Measurements from ENCODE around the gene TSPAN9.

DNA sequence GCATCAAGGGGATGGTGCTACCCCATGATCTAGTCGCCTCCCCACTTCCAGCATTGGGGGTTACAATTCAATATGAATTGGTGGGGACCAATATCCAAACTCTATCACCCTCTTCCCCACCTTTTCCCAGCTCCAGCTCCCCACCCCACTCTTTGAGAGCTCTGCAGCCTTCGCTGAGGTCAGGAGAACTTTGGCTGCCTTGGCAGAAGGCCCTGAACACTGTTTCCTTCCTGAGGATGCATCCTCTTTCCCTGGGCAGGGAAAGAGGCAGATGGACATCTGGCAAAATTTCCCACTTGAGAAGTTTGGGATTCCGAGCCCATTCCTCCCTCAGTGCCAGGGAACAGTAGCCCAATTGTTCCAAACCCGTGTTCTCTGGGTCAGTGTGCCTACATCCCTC lies 169.1 kb downstream of the TSPAN9 start:
- TF ChIP-seq, protein P1, sequence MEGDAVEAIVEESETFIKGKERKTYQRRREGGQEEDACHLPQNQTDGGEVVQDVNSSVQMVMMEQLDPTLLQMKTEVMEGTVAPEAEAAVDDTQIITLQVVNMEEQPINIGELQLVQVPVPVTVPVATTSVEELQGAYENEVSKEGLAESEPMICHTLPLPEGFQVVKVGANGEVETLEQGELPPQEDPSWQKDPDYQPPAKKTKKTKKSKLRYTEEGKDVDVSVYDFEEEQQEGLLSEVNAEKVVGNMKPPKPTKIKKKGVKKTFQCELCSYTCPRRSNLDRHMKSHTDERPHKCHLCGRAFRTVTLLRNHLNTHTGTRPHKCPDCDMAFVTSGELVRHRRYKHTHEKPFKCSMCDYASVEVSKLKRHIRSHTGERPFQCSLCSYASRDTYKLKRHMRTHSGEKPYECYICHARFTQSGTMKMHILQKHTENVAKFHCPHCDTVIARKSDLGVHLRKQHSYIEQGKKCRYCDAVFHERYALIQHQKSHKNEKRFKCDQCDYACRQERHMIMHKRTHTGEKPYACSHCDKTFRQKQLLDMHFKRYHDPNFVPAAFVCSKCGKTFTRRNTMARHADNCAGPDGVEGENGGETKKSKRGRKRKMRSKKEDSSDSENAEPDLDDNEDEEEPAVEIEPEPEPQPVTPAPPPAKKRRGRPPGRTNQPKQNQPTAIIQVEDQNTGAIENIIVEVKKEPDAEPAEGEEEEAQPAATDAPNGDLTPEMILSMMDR (conservative IDR thresholded peaks at IDR 0.05; ENCODE audit: low read depth, low read length): no peak
- no peak for TF ChIP-seq MXI1 (IDR thresholded peaks at IDR 0.05; ENCODE audit: borderline replicate concordance, low read depth, low read length)
- TF ChIP-seq, protein P2, sequence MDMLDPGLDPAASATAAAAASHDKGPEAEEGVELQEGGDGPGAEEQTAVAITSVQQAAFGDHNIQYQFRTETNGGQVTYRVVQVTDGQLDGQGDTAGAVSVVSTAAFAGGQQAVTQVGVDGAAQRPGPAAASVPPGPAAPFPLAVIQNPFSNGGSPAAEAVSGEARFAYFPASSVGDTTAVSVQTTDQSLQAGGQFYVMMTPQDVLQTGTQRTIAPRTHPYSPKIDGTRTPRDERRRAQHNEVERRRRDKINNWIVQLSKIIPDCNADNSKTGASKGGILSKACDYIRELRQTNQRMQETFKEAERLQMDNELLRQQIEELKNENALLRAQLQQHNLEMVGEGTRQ (IDR thresholded peaks at IDR 0.05; ENCODE audit: low read depth, low read length): no peak
- no peak for TF ChIP-seq POLR2A (IDR thresholded peaks at IDR 0.05; ENCODE audit: low read depth, low read length)
- no peak for TF ChIP-seq SMC3 (IDR thresholded peaks at IDR 0.05; ENCODE audit: low read depth, low read length)
- TF ChIP-seq RCOR1 (IDR thresholded peaks at IDR 0.05; ENCODE audit: insufficient replicate concordance, low read length): no peak
- TF ChIP-seq RFX5 (IDR thresholded peaks at IDR 0.05; ENCODE audit: low read depth, low read length): no peak
- TF ChIP-seq CEBPB (IDR thresholded peaks at IDR 0.05; ENCODE audit: low read depth, low read length): no peak
- no peak for TF ChIP-seq CHD1 (IDR thresholded peaks at IDR 0.05; ENCODE audit: low read depth, low read length)
